Activated T-helper 17 cell treated with anti-CD3 and anti-CD28 coated beads, Interleukin-2, amount 50 U/mL, for 72 hours (primary cell): ENCODE results near the gene ABI3BP. TPM values are rescaled to one million over a fixed set of nuclear protein-coding genes. Genes with fewer than 3 reads are reported as not detected.

Experiments
- ATAC-seq: fragments of 150-1000 bp; cut with Tn5 transposase; replicated peaks from 2 replicates; pipeline ENCODE4 v1.10.0; 2021; ENCODE audit warnings: mild to moderate bottlenecking, moderate library complexity
- H3K27ac Mint-ChIP-seq: one replicate; pipeline ENCODE4 v1.8.0; 2022; ENCODE audit warnings: mixed read lengths
- H3K27me3 Mint-ChIP-seq: one replicate; pipeline ENCODE4 v1.8.0; 2022; ENCODE audit warnings: mixed read lengths
- H3K36me3 Mint-ChIP-seq: one replicate; pipeline ENCODE4 v1.8.0; 2022; ENCODE audit warnings: low read depth, mild to moderate bottlenecking, mixed read lengths
- H3K4me1 Mint-ChIP-seq: one replicate; pipeline ENCODE4 v1.8.0; 2022; ENCODE audit warnings: mixed read lengths
- H3K4me3 Mint-ChIP-seq: one replicate; pipeline ENCODE4 v1.8.0; 2022; ENCODE audit warnings: mild to moderate bottlenecking, mixed read lengths
- H3K9me3 Mint-ChIP-seq: one replicate; pipeline ENCODE4 v1.8.0; 2022; ENCODE audit warnings: mixed read lengths
- total RNA-seq, 2 donors: library from RNA; stranded (reverse); gene quantifications; one replicate each; pipeline ENCODE4 v1.2.3, GENCODE V29; 2022

ABI3BP gene
- total RNA-seq, 2 donors from 2014 or later = 0.32 TPM; not detected in 1

DNA sequence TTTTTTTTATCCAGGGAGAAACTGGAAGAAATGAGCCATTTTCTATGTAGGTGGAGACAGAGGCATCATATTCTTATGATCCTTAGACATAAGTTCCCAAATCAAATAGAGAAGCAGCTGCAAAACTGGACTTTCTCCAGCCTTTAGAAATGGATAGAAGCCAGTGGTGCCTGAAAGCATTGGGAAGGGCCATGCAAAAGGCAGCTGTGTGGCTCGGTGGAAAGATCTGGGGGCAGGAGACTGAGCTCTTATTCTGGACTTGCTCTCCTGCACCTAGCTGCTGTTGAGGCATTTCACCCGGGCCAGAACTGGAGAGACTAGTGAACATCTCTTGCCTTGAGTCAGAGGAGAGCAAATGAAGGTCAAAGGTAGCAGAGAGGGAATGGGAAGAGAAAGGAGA, 210.9 kb downstream of the ABI3BP start:
- Mint-ChIP-seq H3K9me3 (no peaks in the 10 kb centered on the region), H3K36me3 (no peaks in the 10 kb centered on the region), H3K4me3 (no peak overlapping the region), H3K27me3 (no peaks in the 10 kb centered on the region), H3K27ac (no peak overlapping the region), H3K4me1 (no peaks in the 10 kb centered on the region)
- no peak for ATAC-seq

DNA sequence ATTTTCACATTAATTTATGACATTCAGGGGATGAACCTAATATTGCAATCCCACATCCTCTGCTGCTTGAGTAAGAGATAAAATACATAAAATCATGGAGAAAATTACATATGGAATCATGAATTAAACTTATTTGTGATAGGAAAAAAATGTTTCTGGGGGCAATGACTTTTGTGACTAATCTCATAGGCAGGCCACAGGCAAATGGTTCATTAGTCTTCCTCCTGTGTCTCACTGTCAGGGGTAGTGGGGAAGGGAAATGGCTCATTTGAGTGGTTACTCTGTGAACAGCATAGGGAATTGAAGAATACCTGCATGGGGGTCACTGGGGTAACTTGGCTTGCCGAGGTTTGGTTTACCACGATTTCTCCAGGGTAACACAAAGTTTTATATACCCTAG, 211.9 kb downstream of the ABI3BP start:
- Mint-ChIP-seq H3K4me1 (no peaks in the 10 kb centered on the region), H3K36me3 (no peaks in the 10 kb centered on the region), H3K9me3 (no peaks in the 10 kb centered on the region), H3K27me3 (no peaks in the 10 kb centered on the region), H3K27ac (no peak overlapping the region), H3K4me3 (no peak overlapping the region)
- ATAC-seq = no peak

DNA sequence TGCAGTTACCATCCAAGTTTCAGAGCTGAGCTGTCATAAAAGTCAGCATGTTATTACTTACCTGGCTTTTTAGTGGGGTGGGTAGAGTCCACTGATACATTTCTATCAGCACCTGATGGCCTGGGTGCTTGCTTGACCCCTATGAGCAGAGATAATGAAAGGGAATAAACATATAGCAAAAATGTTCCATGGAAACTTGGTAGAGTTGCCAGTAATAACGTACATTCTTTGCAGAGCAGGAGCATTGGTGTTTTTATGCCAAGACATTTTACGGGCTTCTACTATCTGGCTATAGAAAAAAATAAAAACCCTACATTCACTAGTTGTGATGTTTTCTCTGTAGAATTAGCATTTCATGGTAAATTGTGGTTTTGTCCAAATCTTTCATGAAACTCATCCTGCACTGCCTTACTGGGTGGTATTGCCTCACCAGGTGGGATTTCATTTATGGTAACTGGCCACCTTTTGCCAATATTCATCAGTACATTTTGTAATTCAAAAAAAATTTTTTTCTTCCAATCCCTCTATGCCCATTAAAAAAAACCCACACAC, 213.1 kb downstream of the ABI3BP start:
- no peak for ATAC-seq
- Mint-ChIP-seq H3K36me3 (no peaks in the 10 kb centered on the region), H3K4me1 (no peaks in the 10 kb centered on the region), H3K27me3 (no peaks in the 10 kb centered on the region), H3K4me3 (no peak overlapping the region), H3K9me3 (no peaks in the 10 kb centered on the region), H3K27ac (no peak overlapping the region)

DNA sequence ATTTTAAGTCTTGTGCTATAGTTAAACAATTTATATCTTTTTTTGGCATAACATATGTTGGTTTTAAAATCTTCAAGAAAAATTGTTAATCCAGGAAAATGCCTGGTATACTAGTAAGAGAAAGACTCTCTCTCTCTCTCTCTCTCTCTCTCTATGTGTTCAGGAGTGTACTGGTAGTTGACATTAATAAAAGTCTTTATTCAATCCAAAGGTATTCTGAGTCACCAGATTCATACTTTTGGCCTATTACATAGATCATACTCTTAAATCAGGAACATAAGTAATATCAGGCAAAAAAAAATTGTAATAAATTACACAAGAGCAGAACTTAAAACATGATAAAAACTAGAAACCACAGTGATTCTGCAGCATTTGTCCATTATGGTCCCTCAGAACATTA, 213.7 kb downstream of the ABI3BP start:
- Mint-ChIP-seq H3K27me3 (no peaks in the 10 kb centered on the region), H3K36me3 (no peaks in the 10 kb centered on the region), H3K9me3 (no peaks in the 10 kb centered on the region), H3K4me3 (no peak overlapping the region), H3K4me1 (no peaks in the 10 kb centered on the region), H3K27ac (no peak overlapping the region)
- ATAC-seq = no peak

DNA sequence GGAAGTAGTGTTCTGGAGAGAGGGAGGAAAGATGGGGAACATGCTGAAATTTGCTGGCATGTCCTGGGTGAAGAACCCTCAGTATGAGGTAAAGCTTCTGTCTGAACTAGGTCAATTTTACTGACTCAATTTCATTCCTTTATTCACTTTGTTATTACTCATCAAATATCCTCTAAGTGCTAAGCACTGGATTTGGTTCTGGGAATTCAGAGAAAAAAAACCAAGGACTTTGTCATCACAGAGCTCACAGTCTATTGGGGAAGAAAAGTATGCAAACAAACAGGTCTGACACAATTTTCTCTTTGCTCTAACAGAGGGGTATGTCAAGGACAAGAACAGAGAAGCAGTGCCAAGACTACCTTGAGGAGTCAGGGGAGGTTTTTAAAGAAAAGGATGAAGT, 215.9 kb downstream of the ABI3BP start:
- H3K27me3 Mint-ChIP-seq = no peaks in the 10 kb centered on the region
- H3K4me3 Mint-ChIP-seq = no peak overlapping the region
- ATAC-seq = no peak
- no peak overlapping the region for H3K27ac Mint-ChIP-seq
- no peaks in the 10 kb centered on the region for H3K36me3 Mint-ChIP-seq
- H3K4me1 Mint-ChIP-seq = no peaks in the 10 kb centered on the region
- H3K9me3 Mint-ChIP-seq = no peaks in the 10 kb centered on the region

DNA sequence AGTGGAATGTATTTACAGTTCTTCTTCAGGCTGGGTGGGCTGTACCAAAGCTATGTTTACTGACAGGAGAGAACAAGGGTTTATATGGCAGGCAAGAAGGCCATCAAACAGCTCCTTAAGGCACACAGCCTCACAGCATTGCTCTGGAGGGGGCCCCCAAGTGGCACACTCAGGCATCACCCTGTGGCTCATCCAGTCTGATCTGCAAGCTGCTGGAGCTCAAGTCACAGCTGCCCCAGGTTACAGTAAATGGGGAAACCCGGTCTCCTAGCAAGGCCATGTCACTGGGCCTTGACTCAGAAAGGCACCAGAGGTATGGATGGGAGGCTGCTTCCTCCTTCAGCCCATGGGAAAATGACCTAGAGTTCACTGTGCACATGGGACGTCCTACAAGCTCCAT, 216.5 kb downstream of the ABI3BP start:
- no peaks in the 10 kb centered on the region for H3K27me3 Mint-ChIP-seq
- ATAC-seq = peak; percentile 46
- no peak overlapping the region for H3K4me3 Mint-ChIP-seq
- H3K27ac Mint-ChIP-seq = no peak overlapping the region
- no peaks in the 10 kb centered on the region for H3K36me3 Mint-ChIP-seq
- H3K9me3 Mint-ChIP-seq = no peaks in the 10 kb centered on the region
- no peaks in the 10 kb centered on the region for H3K4me1 Mint-ChIP-seq

DNA sequence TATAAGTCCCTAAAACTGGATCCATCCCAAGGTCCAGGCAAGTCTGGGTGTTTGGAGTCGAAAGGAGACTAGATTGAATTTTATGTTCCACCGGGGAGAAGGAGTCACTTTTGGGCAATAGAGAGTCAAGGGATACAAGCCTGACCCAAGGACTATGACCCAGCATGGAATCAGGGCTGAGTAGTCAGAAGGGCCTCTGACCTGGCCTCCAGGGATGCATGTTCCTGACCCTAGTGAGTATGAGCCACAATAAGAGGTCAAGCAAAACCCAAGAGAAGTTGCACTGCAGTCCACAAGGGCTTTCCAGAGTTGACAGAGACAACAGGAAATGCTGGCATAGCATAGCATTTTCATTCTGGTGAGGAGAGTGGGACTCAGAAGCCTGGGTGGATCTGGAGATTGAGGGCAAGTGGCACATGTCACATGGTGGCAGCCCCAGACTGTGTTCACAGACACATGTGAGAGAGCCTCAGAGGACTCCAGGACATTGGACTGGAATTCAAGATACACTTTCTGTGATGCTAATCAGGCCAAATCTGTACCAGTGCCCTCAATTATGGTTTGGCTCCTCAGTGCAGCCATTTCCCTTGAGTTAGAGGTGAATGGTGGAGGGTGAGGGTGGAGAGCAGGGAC, 217.0 kb downstream of the ABI3BP start:
- Mint-ChIP-seq H3K4me1 (no peaks in the 10 kb centered on the region), H3K9me3 (no peaks in the 10 kb centered on the region), H3K4me3 (no peak overlapping the region), H3K36me3 (no peaks in the 10 kb centered on the region), H3K27me3 (no peaks in the 10 kb centered on the region), H3K27ac (no peak overlapping the region)
- peak; percentile 19 for ATAC-seq

DNA sequence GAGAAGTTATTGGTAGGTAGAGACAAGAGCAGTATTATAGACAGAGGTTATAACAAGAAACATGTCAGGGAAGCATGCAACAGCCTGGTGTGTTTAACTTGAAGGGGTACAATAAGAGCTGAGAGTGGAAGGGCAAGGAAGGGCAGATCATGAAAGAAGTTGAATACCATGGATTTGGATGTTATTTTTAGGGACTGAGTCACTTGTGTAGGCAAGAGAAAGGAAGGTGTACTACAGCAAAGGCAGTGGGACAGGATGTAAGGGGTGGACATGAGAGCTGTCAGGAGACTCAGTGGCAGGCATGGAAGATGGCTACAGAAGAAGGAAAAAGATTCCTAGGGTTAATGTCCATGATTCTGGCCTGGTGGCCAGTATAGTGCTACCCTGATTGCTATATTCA, 217.6 kb downstream of the ABI3BP start:
- no peaks in the 10 kb centered on the region for H3K36me3 Mint-ChIP-seq
- H3K4me1 Mint-ChIP-seq = no peaks in the 10 kb centered on the region
- no peak overlapping the region for H3K27ac Mint-ChIP-seq
- no peaks in the 10 kb centered on the region for H3K27me3 Mint-ChIP-seq
- no peak overlapping the region for H3K4me3 Mint-ChIP-seq
- no peak for ATAC-seq
- no peaks in the 10 kb centered on the region for H3K9me3 Mint-ChIP-seq

DNA sequence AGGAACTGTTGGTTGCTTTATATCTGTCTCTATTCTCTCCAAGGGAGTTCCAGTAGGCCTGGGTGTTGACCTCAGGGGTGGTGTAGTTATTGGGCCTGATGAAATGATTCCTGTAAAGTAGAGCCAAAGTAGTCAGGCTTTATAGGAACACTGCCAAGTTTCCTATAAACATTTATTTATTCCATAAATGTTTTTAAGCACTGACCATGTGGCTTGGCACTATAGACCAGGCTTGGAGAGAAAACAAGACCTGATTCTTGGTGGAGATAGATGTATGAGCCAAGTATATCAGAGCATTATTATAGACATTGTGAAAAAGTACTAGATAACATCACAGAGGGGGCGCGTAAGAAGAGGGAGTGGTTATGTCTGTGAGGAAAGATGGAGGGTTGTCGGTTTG, 218.0 kb downstream of the ABI3BP start:
- Mint-ChIP-seq H3K9me3 (no peaks in the 10 kb centered on the region), H3K36me3 (no peaks in the 10 kb centered on the region), H3K4me1 (no peaks in the 10 kb centered on the region), H3K4me3 (no peak overlapping the region), H3K27me3 (no peaks in the 10 kb centered on the region), H3K27ac (no peak overlapping the region)
- ATAC-seq = no peak

DNA sequence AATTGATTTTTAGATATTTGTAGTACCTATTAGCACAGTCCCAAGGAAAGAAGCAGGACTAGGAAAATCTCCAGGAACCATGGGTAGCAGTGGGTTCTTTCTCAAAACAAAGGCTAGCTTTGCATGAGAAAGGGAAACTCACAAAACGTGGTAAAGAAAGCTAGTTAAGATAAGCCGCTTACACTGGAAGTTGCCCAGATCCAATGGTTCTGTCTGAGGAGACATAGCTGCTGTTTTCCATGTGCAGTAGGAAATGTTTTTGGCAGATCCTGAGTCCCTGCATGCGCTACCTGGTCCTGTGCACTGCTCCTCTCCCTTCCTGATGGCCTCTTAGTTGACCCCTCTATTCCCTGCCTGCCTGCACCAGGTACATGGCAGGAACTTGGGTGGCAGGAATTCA, 223.5 kb downstream of the ABI3BP start:
- no peaks in the 10 kb centered on the region for H3K4me1 Mint-ChIP-seq
- H3K27ac Mint-ChIP-seq = no peak overlapping the region
- no peak overlapping the region for H3K4me3 Mint-ChIP-seq
- H3K36me3 Mint-ChIP-seq = no peaks in the 10 kb centered on the region
- no peaks in the 10 kb centered on the region for H3K27me3 Mint-ChIP-seq
- ATAC-seq = no peak
- H3K9me3 Mint-ChIP-seq = no peaks in the 10 kb centered on the region

DNA sequence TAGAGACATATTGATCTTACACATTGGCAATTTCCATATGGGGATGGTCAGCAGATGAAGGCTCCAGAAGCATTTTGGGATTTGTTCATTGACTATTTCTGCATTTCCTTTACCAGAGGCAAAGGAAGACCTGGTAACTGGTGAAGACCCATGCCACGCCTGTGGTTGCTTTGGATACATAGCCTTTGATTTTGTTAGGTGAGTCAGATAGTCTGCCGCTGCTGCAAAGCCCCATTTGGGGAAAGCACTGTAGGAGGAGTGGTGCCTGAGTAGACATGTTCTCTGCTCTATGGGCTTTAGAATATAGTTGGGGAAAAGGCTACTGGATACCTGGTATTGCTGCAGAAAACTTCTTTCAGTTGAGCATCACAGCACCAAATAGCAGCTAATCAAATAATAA, 227.2 kb downstream of the ABI3BP start:
- H3K4me1 Mint-ChIP-seq = no peaks in the 10 kb centered on the region
- H3K36me3 Mint-ChIP-seq = no peaks in the 10 kb centered on the region
- ATAC-seq = peak; percentile 80
- no peak overlapping the region for H3K27ac Mint-ChIP-seq
- H3K9me3 Mint-ChIP-seq = no peaks in the 10 kb centered on the region
- H3K4me3 Mint-ChIP-seq = no peak overlapping the region
- H3K27me3 Mint-ChIP-seq = no peaks in the 10 kb centered on the region

DNA sequence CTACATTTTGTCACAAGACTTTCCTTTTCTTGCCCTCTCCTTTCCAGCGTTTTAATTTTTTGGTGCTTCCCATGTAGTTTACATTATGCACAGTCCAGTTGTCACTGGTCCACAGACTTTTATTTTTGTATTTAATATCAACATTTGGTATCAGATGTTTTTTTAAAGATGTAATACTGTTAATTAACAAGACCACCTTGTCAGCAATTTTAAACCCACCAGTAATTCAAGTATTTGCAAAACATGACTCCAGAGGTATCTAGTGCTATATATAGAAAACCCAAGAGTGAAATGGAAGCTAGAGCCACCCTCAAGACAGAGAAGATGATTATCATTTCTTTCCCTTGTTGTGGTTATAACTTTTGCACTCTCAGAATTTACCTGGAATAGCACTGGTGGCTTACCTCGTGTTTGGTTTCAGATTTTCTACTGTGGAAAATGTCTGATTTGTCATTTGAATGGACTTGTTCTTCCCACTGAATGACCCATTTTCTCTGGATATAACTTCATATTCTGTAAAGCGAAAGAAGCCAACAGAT, 227.7 kb downstream of the ABI3BP start:
- Mint-ChIP-seq H3K4me3 (no peak overlapping the region), H3K27ac (no peak overlapping the region), H3K4me1 (no peaks in the 10 kb centered on the region), H3K36me3 (no peaks in the 10 kb centered on the region), H3K9me3 (no peaks in the 10 kb centered on the region), H3K27me3 (no peaks in the 10 kb centered on the region)
- ATAC-seq = peak; percentile 72

DNA sequence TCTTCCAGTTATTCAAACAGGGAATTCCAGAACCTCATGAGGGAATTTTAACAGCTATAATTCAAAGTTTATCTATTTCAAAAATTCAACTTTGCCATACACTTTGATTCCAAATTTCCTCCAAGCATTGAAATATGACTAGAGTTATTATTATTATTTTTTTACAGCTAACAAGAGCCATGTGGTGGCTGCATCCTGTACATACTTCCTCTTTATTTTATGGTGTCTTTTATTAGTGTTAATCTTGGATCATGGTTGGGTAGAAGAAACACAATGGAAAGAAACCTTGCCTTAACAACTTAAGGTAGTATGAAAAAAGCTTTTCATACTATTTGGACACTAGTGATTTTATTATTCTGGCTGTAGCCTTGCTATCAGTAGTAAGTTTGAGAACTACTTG, 231.3 kb downstream of the ABI3BP start:
- no peak overlapping the region for H3K4me3 Mint-ChIP-seq
- H3K9me3 Mint-ChIP-seq = no peaks in the 10 kb centered on the region
- H3K27ac Mint-ChIP-seq = no peak overlapping the region
- H3K36me3 Mint-ChIP-seq = no peaks in the 10 kb centered on the region
- H3K27me3 Mint-ChIP-seq = no peaks in the 10 kb centered on the region
- ATAC-seq = no peak
- H3K4me1 Mint-ChIP-seq = peaks cover 7% of the 10 kb centered on the region

DNA sequence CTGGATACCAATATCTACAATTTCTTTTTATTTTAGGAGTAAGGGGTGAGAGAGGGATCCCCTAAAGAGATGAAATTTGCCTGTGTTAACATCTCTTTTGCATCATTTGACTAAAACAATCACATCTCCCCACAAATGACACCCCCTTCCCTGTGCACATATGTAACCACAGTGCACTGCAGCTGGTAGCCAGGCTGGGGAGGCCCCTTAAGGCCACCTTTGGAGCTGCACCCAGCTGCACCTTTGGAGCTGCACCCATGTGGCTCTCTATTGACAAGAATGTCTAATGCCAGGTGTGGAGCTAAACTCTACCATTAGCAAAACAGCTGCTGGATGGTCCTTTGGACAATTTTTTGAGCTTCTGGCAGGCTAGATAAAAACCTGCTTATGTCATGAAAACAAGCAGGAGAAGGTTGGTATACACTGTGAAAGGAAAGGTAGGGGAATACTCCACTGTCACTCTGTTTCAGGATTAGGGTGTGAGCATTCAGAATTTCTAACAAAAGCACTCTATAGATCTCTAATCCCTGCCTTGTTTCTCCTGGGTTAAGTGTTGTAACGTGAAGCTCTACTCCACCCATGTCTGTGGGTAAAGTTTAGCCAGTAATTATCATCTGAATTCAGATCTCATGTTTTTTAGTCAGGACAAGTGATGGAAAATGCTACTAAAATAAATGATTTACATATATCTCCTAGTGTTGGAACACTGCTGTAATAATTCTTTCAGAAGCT, 231.8 kb downstream of the ABI3BP start:
- H3K4me1 Mint-ChIP-seq = peaks cover 7% of the 10 kb centered on the region
- H3K36me3 Mint-ChIP-seq = no peaks in the 10 kb centered on the region
- ATAC-seq = peak; percentile 58
- no peaks in the 10 kb centered on the region for H3K9me3 Mint-ChIP-seq
- H3K4me3 Mint-ChIP-seq = no peak overlapping the region
- no peak overlapping the region for H3K27ac Mint-ChIP-seq
- H3K27me3 Mint-ChIP-seq = no peaks in the 10 kb centered on the region

DNA sequence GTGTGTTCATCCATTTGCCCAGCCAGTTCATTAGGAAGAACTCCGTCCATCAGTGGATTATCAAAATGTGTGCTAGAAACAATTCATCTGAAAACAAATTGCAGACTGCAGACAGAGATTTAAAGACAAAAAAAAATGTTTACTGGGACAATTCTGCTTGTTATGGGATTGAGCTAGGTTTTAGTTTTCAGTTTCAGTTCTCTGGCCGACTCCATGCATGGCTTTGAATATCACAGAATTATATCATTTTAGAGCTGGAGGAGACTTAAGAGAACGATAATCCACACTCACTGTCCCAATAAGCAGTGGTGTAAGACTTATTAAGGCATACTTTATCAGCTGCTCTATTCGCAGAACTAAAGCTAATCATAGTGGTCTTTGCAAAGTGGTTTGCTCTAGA, 232.8 kb downstream of the ABI3BP start:
- peaks cover 7% of the 10 kb centered on the region for H3K4me1 Mint-ChIP-seq
- no peaks in the 10 kb centered on the region for H3K9me3 Mint-ChIP-seq
- H3K27me3 Mint-ChIP-seq = no peaks in the 10 kb centered on the region
- peak; percentile 34 for ATAC-seq
- H3K27ac Mint-ChIP-seq = no peak overlapping the region
- H3K4me3 Mint-ChIP-seq = no peak overlapping the region
- peaks cover under 1% of the 10 kb centered on the region for H3K36me3 Mint-ChIP-seq
